ENCODE results near the gene PTGER1. TPM values are rescaled to one million over a fixed set of nuclear protein-coding genes. Genes with fewer than 3 reads are reported as not detected.
A peak's percentile ranks its signal among the peaks of the same experiment; 100 is the strongest.

The PTGER1 gene
- total and polyA plus RNA-seq, 10 of the 15 experiments (the other 5 are each of a cell fraction or from before 2014, with no cell fraction given) = not detected

- Histone ChIP-seq H3K79me2 (ENCODE audit: control insufficient read depth, insufficient read depth, low read length) (no peaks in the 10 kb centered on the region), H2AFZ (ENCODE audit: control insufficient read depth, low read depth, low read length) (peak overlapping the region; percentile 80), H3K4me2 (ENCODE audit: control insufficient read depth, insufficient read depth) (no peak overlapping the region), H3K27ac (ENCODE audit: control insufficient read depth, insufficient read depth) (no peak overlapping the region), H3K4me1 (ENCODE audit: control insufficient read depth, insufficient read depth, low read length) (peaks cover 4% of the 10 kb centered on the region; the same call in 1 of the 2 replicates), H3K9ac (ENCODE audit: control insufficient read depth, insufficient read depth, low read length) (no peak overlapping the region), H3K4me3 (no peak overlapping the region), H4K20me1 (ENCODE audit: control insufficient read depth, insufficient read depth) (no peaks in the 10 kb centered on the region), H3K27me3 (replicated peaks in 1 of 2; ENCODE audit: control insufficient read depth in 2 of 2, insufficient read depth in 2 of 2, low read length in 1 of 2) (no peaks in the 10 kb centered on the region), H3K36me3 (ENCODE audit: control insufficient read depth in 2 of 2, insufficient read depth in 2 of 2, low read length in 1 of 2) (no peaks in the 10 kb centered on the region), H3K9me3 (replicated peaks; ENCODE audit: control insufficient read depth, insufficient read depth, low read length) (no peaks in the 10 kb centered on the region)
- no TSS peak for BruUV-seq (replicated peaks)
- in situ Hi-C loops (cut with MboI) (no loop called here), intact Hi-C loops (cut with micrococcal nuclease; ENCODE audit: unreplicated experiment) (no loop called here)
- peak; percentile 47 for FAIRE-seq
- CTCF ChIA-PET = interaction anchor here (1.0 to 5.3 kb wide), 8 partner anchors 9 to 369 kb away, joined by 3 to 41 read pairs (median 4); partner anchors contain the start of genes ASF1B, DNAJB1 and GIPC1
- RAD21 ChIA-PET (ENCODE audit: unreplicated experiment) = no interaction called here
- POLR2A ChIA-PET = no interaction called here
- WGBS (ENCODE audit: insufficient coverage, insufficient replicate concordance, low lambda C conversion rate, missing lambda C conversion rate) = 25% methylated on average over 19 of the region's 19 CpGs
- DNase-seq (ENCODE audit: low read depth, low spot score) = no peak
- ATAC-seq = peak; percentile 97
- SMC1A ChIA-PET (ENCODE audit: uncharacterized antibody, unreplicated experiment) = interaction anchor here (0.7 kb wide), 1 partner anchor 11 kb away, joined by 4 read pairs; no protein-coding TSS in a partner anchor
- TF ChIP-seq SIN3A (IDR thresholded peaks at IDR 0.05; ENCODE audit: low read depth, low read length) (no peak), BACH1 (IDR thresholded peaks at IDR 0.05; ENCODE audit: borderline replicate concordance) (no peak), ZNF274 (IDR thresholded peaks at IDR 0.05; ENCODE audit: insufficient read depth, insufficient read length) (no peak), MEF2B (IDR thresholded peaks at IDR 0.05; ENCODE audit: partially characterized antibody, poor library complexity, severe bottlenecking) (no peak), YY1 (IDR thresholded peaks at IDR 0.05; ENCODE audit: low read depth, low read length) (0 out of 2 replicates have a peak, but pooled peaks have one; percentile 23), RAD21 (IDR thresholded peaks at IDR 0.05; ENCODE audit: insufficient read depth, low read depth, low read length) (peak; percentile 39; the same call in 1 of the 2 replicates), DPF2 (IDR thresholded peaks at IDR 0.05) (no peak), ETV6 (conservative IDR thresholded peaks at IDR 0.05 in 1 of 2, IDR thresholded peaks at IDR 0.05 in 1 of 2; ENCODE audit: borderline replicate concordance in 1 of 2, low read depth in 1 of 2) (no peak), EZH2 (IDR thresholded peaks at IDR 0.05; ENCODE audit: borderline replicate concordance, control insufficient read depth, low read depth, low read length) (no peak), SP1 (IDR thresholded peaks at IDR 0.05; ENCODE audit: low read depth, low read length) (no peak), SMC3 (IDR thresholded peaks at IDR 0.05; ENCODE audit: borderline replicate concordance, low read length) (peak; percentile 38; the same call in 1 of the 2 replicates), SUZ12 (IDR thresholded peaks at IDR 0.05; ENCODE audit: unreplicated experiment) (no peak), MEF2A (IDR thresholded peaks at IDR 0.05; ENCODE audit: insufficient read depth, low read depth, low read length) (no peak), USF2 (IDR thresholded peaks at IDR 0.05; ENCODE audit: borderline replicate concordance, low read depth, low read length) (no peak), CREM (IDR thresholded peaks at IDR 0.05; ENCODE audit: low read depth) (no peak)
- TF ChIP-seq, protein P1, sequence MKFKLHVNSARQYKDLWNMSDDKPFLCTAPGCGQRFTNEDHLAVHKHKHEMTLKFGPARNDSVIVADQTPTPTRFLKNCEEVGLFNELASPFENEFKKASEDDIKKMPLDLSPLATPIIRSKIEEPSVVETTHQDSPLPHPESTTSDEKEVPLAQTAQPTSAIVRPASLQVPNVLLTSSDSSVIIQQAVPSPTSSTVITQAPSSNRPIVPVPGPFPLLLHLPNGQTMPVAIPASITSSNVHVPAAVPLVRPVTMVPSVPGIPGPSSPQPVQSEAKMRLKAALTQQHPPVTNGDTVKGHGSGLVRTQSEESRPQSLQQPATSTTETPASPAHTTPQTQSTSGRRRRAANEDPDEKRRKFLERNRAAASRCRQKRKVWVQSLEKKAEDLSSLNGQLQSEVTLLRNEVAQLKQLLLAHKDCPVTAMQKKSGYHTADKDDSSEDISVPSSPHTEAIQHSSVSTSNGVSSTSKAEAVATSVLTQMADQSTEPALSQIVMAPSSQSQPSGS (IDR thresholded peaks at IDR 0.05; ENCODE audit: low read length) = no peak
- TF ChIP-seq, protein P2, sequence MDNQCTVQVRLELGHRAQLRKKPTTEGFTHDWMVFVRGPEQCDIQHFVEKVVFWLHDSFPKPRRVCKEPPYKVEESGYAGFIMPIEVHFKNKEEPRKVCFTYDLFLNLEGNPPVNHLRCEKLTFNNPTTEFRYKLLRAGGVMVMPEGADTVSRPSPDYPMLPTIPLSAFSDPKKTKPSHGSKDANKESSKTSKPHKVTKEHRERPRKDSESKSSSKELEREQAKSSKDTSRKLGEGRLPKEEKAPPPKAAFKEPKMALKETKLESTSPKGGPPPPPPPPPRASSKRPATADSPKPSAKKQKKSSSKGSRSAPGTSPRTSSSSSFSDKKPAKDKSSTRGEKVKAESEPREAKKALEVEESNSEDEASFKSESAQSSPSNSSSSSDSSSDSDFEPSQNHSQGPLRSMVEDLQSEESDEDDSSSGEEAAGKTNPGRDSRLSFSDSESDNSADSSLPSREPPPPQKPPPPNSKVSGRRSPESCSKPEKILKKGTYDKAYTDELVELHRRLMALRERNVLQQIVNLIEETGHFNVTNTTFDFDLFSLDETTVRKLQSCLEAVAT (IDR thresholded peaks at IDR 0.05) = no peak
- TF ChIP-seq, protein P3, sequence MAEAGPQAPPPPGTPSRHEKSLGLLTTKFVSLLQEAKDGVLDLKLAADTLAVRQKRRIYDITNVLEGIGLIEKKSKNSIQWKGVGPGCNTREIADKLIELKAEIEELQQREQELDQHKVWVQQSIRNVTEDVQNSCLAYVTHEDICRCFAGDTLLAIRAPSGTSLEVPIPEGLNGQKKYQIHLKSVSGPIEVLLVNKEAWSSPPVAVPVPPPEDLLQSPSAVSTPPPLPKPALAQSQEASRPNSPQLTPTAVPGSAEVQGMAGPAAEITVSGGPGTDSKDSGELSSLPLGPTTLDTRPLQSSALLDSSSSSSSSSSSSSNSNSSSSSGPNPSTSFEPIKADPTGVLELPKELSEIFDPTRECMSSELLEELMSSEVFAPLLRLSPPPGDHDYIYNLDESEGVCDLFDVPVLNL (IDR thresholded peaks at IDR 0.05; ENCODE audit: low read depth, low read length) = no peak
- TF ChIP-seq, protein P4, sequence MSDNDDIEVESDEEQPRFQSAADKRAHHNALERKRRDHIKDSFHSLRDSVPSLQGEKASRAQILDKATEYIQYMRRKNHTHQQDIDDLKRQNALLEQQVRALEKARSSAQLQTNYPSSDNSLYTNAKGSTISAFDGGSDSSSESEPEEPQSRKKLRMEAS (IDR thresholded peaks at IDR 0.05; ENCODE audit: low read depth, low read length) = no peak
These were observed 30.5 kb upstream of the PTGER1 start for GRCh38 chr19:14505488-14506239.

All from GM12878 (cell line).